Colonic mucosa (tissue), 4 donors: ENCODE data around the gene SRPK2. TPM values are rescaled to one million over a fixed set of nuclear protein-coding genes. Genes with fewer than 3 reads are reported as not detected.
A peak's percentile ranks its signal among the peaks of the same experiment; 100 is the strongest.

Source experiments
- DNase-seq: peaks from one replicate; pipeline ENCODE4 v3.0.0-alpha.2; 2020
- H3K27ac ChIP-seq: fragments of 200-600 bp; one replicate; pipeline ENCODE4 v1.8.0; 2021
- H3K27me3 ChIP-seq: fragments of 200-600 bp; one replicate; pipeline ENCODE4 v1.8.0; 2021
- H3K36me3 ChIP-seq: fragments of 200-600 bp; one replicate; pipeline ENCODE4 v1.8.0; 2021
- H3K4me1 ChIP-seq: fragments of 200-600 bp; one replicate; pipeline ENCODE4 v1.8.0; 2021; ENCODE audit warnings: mild to moderate bottlenecking
- H3K4me3 ChIP-seq: fragments of 200-600 bp; one replicate; pipeline ENCODE4 v1.8.0; 2021
- H3K9ac ChIP-seq, 2 donors: one replicate each; pipeline ENCODE4 v1.7.0; 2013; ENCODE audit warnings: control low read depth in 2 of 2, low read depth in 2 of 2, low read length in 2 of 2
- H3K9me3 ChIP-seq: fragments of 200-600 bp; one replicate; pipeline ENCODE4 v1.8.0; 2021
- CTCF ChIP-seq: fragments of 200-600 bp; IDR thresholded peaks from one replicate; pipeline ENCODE4 v1.8.0; 2022; ENCODE audit warnings: antibody characterized with exemption, mild to moderate bottlenecking
- intact Hi-C: fragments of 100-400 bp; cut with DNase I; formaldehyde crosslinking; loops from one replicate; pipeline ENCODE4 v1.14.1; 2022
- total RNA-seq, 2 donors: library from RNA; stranded (reverse); fragmentation: NEBNext Ultra II Directional in 1 of 2; extraction: Animal tissue kit (Norgen Biotek cat#: 25700) in 1 of 2; gene quantifications; one replicate each; pipeline ENCODE4 v1.2.1, GENCODE V29; 2021
- donor health status: healthy.
- donor health status: DM: no; HTN: no; CAD: no.
- donor health status: DM: no; HTN: no; CAD: no.

The SRPK2 gene
- total RNA-seq, 2 donors from 2014 or later = 25.0 to 30.1 TPM

- intact Hi-C loops = no loop called here
- no peak for TF ChIP-seq CTCF
- Histone ChIP-seq H3K4me1 (peaks cover 2% of the 10 kb centered on the region), H3K9ac (no peak overlapping the region), H3K36me3 (no peaks in the 10 kb centered on the region), H3K27me3 (no peaks in the 10 kb centered on the region), H3K4me3 (no peak overlapping the region), H3K27ac (no peak overlapping the region), H3K9me3 (no peaks in the 10 kb centered on the region)
- no peak for DNase-seq
Observed at GRCh38 chr7:105355701-105356100, 33.0 kb downstream of the SRPK2 start.

- Histone ChIP-seq H3K27ac (no peak overlapping the region), H3K9ac (no peak overlapping the region), H3K4me3 (no peak overlapping the region), H3K36me3 (no peaks in the 10 kb centered on the region), H3K4me1 (peaks cover 2% of the 10 kb centered on the region), H3K27me3 (no peaks in the 10 kb centered on the region), H3K9me3 (no peaks in the 10 kb centered on the region)
- no peak for TF ChIP-seq CTCF
- no peak for DNase-seq
- intact Hi-C loops = no loop called here
Observed at GRCh38 chr7:105354383-105354782, 34.3 kb downstream of the SRPK2 start.

DNA sequence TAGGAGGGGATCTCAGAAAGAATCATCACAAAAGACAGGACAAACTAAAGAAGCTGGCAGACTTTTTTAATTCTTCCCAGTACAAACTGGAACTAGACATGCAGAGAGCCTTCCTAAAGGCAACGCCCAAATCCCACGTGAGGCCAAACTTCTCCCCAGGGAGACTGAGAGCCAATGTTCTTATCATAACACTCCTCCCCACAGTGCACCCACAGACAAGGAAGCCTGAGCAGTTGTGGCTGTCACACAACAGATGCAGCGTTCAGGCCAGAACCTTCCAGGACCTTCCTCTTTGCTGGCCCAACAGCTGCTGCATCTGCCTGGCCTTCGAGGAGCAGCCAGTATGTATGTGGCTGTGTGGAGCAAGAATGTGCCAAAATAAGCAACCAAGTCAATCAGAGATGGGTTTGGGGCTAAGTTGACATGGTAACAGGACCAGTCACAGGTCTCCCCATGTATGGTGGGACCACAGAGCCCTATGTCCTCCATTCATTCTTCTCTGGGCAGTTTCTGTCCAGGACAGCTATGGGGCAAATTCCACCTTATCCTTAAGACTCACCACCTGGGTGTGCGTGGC is 34.9 kb downstream of the SRPK2 start:
- H3K4me3 ChIP-seq = no peak overlapping the region
- peak; percentile 39 for DNase-seq
- no peak overlapping the region for H3K9ac ChIP-seq
- no peaks in the 10 kb centered on the region for H3K36me3 ChIP-seq
- no peak overlapping the region for H3K27ac ChIP-seq
- no peaks in the 10 kb centered on the region for H3K9me3 ChIP-seq
- H3K4me1 ChIP-seq = peaks cover 2% of the 10 kb centered on the region
- intact Hi-C loops = no loop called here
- no peaks in the 10 kb centered on the region for H3K27me3 ChIP-seq
- no peak for TF ChIP-seq CTCF

GRCh38 chr7:105352901-105353668 is 35.6 kb downstream of the SRPK2 start:
- peak overlapping the region; percentile 29 for H3K27ac ChIP-seq
- H3K9me3 ChIP-seq = no peaks in the 10 kb centered on the region
- no peaks in the 10 kb centered on the region for H3K36me3 ChIP-seq
- H3K4me3 ChIP-seq = no peak overlapping the region
- intact Hi-C loops = no loop called here
- no peak for DNase-seq
- H3K9ac ChIP-seq = no peak overlapping the region
- no peak for TF ChIP-seq CTCF
- H3K4me1 ChIP-seq = peaks cover 2% of the 10 kb centered on the region
- H3K27me3 ChIP-seq = no peaks in the 10 kb centered on the region

- Histone ChIP-seq H3K36me3 (no peaks in the 10 kb centered on the region), H3K4me1 (peaks cover 2% of the 10 kb centered on the region), H3K9me3 (no peaks in the 10 kb centered on the region), H3K27ac (peak overlapping the region; percentile 29), H3K4me3 (no peak overlapping the region), H3K27me3 (no peaks in the 10 kb centered on the region), H3K9ac (peak overlapping the region; percentile 1 to 23)
- DNase-seq = peak; percentile 65
- TF ChIP-seq CTCF = no peak
- intact Hi-C loops = no loop called here
Observed at GRCh38 chr7:105352018-105352612, 36.6 kb downstream of the SRPK2 start.
